Measurements from ENCODE around the gene IKBKE. TPM values are rescaled to one million over a fixed set of nuclear protein-coding genes. Genes with fewer than 3 reads are reported as not detected.

IKBKE gene
- total RNA-seq, 4 donors from 2014 or later, result 1.4 to 2.5 (median 2.3) TPM

DNA sequence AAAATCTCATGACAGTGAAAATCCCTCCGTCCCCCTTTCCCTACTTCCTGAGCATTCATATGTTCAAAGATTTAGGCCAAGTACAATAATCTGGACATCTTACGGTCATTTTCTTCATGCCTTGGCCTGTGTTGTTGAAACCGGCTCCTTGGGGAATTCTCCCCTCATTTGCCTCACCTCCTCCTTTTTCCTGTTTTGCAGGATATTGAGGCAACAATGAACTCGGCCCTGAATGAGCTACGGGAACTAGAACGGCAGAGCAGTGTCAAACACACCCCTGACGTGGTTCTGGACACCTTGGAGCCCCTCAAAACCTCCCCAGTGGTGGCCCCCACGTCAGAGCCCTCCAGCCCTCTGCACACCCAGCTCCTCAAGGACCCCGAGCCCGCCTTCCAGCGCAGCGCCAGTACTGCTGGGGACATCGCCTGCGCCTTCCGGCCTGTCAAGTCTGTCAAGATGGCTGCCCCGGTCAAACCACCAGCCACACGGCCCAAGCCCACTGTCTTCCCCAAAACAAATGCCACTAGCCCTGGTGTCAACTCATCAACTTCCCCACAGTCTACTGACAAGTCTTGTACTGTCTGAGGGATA lies 9.3 kb upstream of the IKBKE start:
- Histone ChIP-seq H3K4me3 (no peak overlapping the region), H3K9me3 (no peaks in the 10 kb centered on the region), H3K36me3 (peaks cover 4 to 21% (median 10%) of the 10 kb centered on the region in 4 donors), H3K4me1 (peaks cover 18 to 35% (median 26%) of the 10 kb centered on the region in 4 donors), H3K27me3 (no peaks in the 10 kb centered on the region), H3K27ac (replicated peaks in 1 of 4) (peak overlapping the region in 3 of 4 donors; percentile 20 to 66 (median 45))
- intact Hi-C loops (cut with DNase I), result no loop called here
- 79% methylated on average over 16 of the region's 17 CpGs for WGBS
- no peak for TF ChIP-seq POLR2A (IDR thresholded peaks at IDR 0.05; ENCODE audit: low read depth)
- TF ChIP-seq POLR2AphosphoS5 (IDR thresholded peaks at IDR 0.05), result peak in 1 of 2 donors; percentile 32
- TF ChIP-seq, protein P1, sequence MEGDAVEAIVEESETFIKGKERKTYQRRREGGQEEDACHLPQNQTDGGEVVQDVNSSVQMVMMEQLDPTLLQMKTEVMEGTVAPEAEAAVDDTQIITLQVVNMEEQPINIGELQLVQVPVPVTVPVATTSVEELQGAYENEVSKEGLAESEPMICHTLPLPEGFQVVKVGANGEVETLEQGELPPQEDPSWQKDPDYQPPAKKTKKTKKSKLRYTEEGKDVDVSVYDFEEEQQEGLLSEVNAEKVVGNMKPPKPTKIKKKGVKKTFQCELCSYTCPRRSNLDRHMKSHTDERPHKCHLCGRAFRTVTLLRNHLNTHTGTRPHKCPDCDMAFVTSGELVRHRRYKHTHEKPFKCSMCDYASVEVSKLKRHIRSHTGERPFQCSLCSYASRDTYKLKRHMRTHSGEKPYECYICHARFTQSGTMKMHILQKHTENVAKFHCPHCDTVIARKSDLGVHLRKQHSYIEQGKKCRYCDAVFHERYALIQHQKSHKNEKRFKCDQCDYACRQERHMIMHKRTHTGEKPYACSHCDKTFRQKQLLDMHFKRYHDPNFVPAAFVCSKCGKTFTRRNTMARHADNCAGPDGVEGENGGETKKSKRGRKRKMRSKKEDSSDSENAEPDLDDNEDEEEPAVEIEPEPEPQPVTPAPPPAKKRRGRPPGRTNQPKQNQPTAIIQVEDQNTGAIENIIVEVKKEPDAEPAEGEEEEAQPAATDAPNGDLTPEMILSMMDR (IDR thresholded peaks at IDR 0.05), result no peak
- no peak for TF ChIP-seq EP300 (IDR thresholded peaks at IDR 0.05)
- DNase-seq (ENCODE audit: extremely low spot score), result no peak

DNA sequence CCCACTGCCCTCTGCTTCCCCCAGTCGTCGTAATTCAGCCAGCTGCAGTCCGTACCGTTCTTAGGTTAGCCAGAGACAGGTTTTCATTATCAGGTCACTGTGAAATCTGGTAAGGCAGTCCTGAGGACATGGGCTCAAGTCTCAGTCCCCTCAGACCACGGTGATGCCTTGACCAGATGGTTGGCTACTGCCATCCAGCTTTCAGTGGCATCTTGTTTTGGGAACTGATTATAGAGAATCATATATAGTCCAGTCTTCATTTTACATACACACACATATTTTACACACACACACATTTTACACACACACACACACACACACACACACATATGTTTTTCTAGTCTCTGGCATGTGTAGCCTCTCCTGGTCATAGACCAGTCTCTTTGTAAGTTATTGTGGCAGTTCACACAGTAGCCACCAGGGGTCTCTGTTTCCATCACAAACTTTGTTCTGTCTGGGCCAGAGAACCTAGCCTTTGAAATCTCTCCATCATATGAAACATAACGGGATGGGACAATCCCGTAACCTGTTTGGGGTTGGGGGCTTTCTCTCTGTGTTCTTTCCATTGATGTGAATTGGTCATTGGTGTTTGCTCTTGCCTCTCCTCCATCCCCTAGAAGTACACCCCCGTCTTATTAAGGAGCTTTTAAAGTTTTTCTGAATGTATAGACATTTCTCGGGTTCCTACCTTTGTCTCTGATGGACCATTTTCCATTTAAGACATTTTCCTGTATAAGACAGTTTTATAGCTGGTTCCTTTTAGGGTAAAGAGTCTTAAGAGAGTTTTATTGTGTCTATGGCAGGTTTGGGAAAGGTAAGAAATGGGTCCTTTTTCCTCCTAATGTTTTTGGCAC lies 8.4 kb upstream of the IKBKE start:
- WGBS, result 72% methylated on average over 9 of the region's 9 CpGs
- Histone ChIP-seq H3K27me3 (peaks cover 0 to 3% (median 0%) of the 10 kb centered on the region in 4 donors), H3K36me3 (peaks cover 3 to 21% (median 10%) of the 10 kb centered on the region in 4 donors), H3K4me3 (no peak overlapping the region), H3K9me3 (no peaks in the 10 kb centered on the region), H3K27ac (replicated peaks in 1 of 4) (peak overlapping the region in 1 of 4 donors; percentile 66), H3K4me1 (peaks cover 12 to 27% (median 19%) of the 10 kb centered on the region in 4 donors)
- intact Hi-C loops (cut with DNase I), result no loop called here
- DNase-seq (ENCODE audit: extremely low spot score), result no peak
- TF ChIP-seq POLR2A (IDR thresholded peaks at IDR 0.05; ENCODE audit: low read depth) (no peak), EP300 (IDR thresholded peaks at IDR 0.05) (no peak)
- TF ChIP-seq, protein P1 (IDR thresholded peaks at IDR 0.05), result peak; percentile 74 to 88 (median 87)

DNA sequence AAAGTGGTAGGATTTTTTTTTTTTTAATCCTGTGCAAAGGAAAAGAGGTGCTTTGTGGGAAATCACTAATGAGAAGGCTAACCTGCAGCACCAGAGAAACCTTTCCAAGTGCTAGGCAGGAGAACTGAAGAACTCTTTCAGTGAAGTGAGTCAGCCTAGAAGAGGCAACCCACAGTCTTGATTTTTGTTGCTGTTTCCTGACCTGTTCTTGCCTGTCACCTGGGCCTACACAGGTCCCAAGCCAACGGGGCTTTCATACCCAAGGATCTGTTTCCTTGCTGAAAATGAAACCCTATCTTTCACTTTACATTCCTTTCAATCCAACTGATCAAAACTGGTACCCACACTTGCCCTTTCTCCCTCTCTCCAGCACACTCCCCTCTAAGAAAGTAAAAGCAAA lies 7.1 kb upstream of the IKBKE start:
- intact Hi-C loops (cut with DNase I), result no loop called here
- WGBS, result 84% methylated on average over 1 of the region's 1 CpG
- TF ChIP-seq EP300 (IDR thresholded peaks at IDR 0.05) (no peak), POLR2AphosphoS5 (IDR thresholded peaks at IDR 0.05) (no peak), POLR2A (IDR thresholded peaks at IDR 0.05; ENCODE audit: low read depth) (no peak)
- TF ChIP-seq, protein P1 (IDR thresholded peaks at IDR 0.05), result no peak
- Histone ChIP-seq H3K9me3 (no peaks in the 10 kb centered on the region), H3K27ac (replicated peaks in 1 of 4) (no peak overlapping the region), H3K4me3 (no peak overlapping the region), H3K36me3 (peaks cover 3 to 20% (median 10%) of the 10 kb centered on the region in 4 donors), H3K27me3 (peaks cover 0 to 16% (median 0%) of the 10 kb centered on the region in 4 donors), H3K4me1 (peaks cover 0 to 22% (median 12%) of the 10 kb centered on the region in 4 donors)
- no peak for DNase-seq (ENCODE audit: extremely low spot score)

DNA sequence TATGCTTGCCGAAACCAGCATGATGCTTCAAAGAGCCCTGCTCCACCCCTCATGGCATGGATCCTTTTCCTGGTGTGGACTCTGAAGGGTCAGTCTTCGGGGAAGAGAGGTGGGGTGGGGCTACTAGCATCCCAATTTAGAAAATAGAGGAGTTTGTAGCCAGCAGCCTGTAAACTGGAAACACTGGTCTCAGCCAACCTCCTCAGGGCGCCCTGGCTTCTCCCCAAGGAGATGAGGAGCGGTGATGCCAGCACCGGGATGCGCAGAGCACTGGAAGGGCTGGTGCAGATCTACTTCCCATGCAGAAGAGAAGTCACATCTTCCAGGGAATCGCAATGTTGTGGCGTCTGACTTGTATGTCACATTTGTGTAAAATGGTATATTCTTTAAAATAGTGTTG lies 6.4 kb upstream of the IKBKE start:
- no peak overlapping the region for H3K27ac ChIP-seq (replicated peaks in 1 of 4)
- no peak overlapping the region for H3K4me3 ChIP-seq
- peaks cover 0 to 24% (median 0%) of the 10 kb centered on the region in 4 donors for H3K27me3 ChIP-seq
- peaks cover 3 to 12% (median 7%) of the 10 kb centered on the region in 4 donors for H3K36me3 ChIP-seq
- 95% methylated on average over 8 of the region's 8 CpGs for WGBS
- no peaks in the 10 kb centered on the region for H3K9me3 ChIP-seq
- TF ChIP-seq POLR2AphosphoS5 (IDR thresholded peaks at IDR 0.05), result no peak
- TF ChIP-seq, protein P1 (IDR thresholded peaks at IDR 0.05), result no peak
- no peak for TF ChIP-seq EP300 (IDR thresholded peaks at IDR 0.05)
- TF ChIP-seq POLR2A (IDR thresholded peaks at IDR 0.05; ENCODE audit: low read depth), result no peak
- intact Hi-C loops (cut with DNase I), result no loop called here
- DNase-seq (ENCODE audit: extremely low spot score), result no peak
- peaks cover 0 to 22% (median 12%) of the 10 kb centered on the region in 4 donors for H3K4me1 ChIP-seq

Data from esophagus muscularis mucosa (tissue), 4 donors.